Osteoblast (primary cell): ENCODE data around the gene LRP1B. TPM values are rescaled to one million over a fixed set of nuclear protein-coding genes. Genes with fewer than 3 reads are reported as not detected.

Experiments
- DNase-seq: peaks from one replicate; pipeline ENCODE4 v3.0.0; 2011; ENCODE audit warnings: low spot score, mixed read lengths; ENCODE audit not compliant: insufficient read length; ENCODE audit errors: missing footprints
- H2AFZ ChIP-seq: 2 replicates; pipeline ENCODE4 v1.6.0; 2011; ENCODE audit warnings: mild to moderate bottlenecking, low read length
- H3K27ac ChIP-seq: 2 replicates; pipeline ENCODE4 v1.5.1; 2011; ENCODE audit warnings: mild to moderate bottlenecking, low read depth, low read length, moderate library complexity
- H3K27me3 ChIP-seq: 2 replicates; pipeline ENCODE4 v1.6.0; 2012; ENCODE audit warnings: mild to moderate bottlenecking, control low read depth, inconsistent platforms, low read length, moderate library complexity; ENCODE audit not compliant: insufficient read depth
- H3K36me3 ChIP-seq: 2 replicates; pipeline ENCODE4 v1.5.1; 2011; ENCODE audit warnings: mild to moderate bottlenecking, low read length, control low read depth, moderate library complexity; ENCODE audit not compliant: insufficient read depth
- H3K4me1 ChIP-seq: 2 replicates; pipeline ENCODE4 v1.5.1; 2011; ENCODE audit warnings: mild to moderate bottlenecking, low read length, control low read depth, moderate library complexity; ENCODE audit not compliant: insufficient read depth
- H3K4me2 ChIP-seq: 2 replicates; pipeline ENCODE4 v1.6.0; 2011; ENCODE audit warnings: mild to moderate bottlenecking, low read length; ENCODE audit not compliant: insufficient read depth
- H3K4me3 ChIP-seq: fragments of 200-600 bp; sonication (generic); 3 replicates; pipeline ENCODE4 v1.5.1; 2012; ENCODE audit warnings: mild to moderate bottlenecking, low read length, inconsistent platforms; ENCODE audit not compliant: insufficient read depth
- H3K79me2 ChIP-seq: 2 replicates; pipeline ENCODE4 v1.6.0; 2012; ENCODE audit warnings: mild to moderate bottlenecking, low read length, control low read depth, inconsistent platforms; ENCODE audit not compliant: insufficient read depth
- H3K9me3 ChIP-seq: 2 replicates; pipeline ENCODE4 v1.5.1; 2011; ENCODE audit warnings: low read depth, low read length, control low read depth
- H4K20me1 ChIP-seq: 2 replicates; pipeline ENCODE4 v1.6.0; 2012; ENCODE audit warnings: mild to moderate bottlenecking, low read length, control low read depth; ENCODE audit not compliant: insufficient read depth
- CTCF ChIP-seq: IDR thresholded peaks from 2 replicates; pipeline ENCODE4 v1.5.1; 2011; ENCODE audit warnings: mild to moderate bottlenecking, low read depth, low read length, moderate library complexity; ENCODE audit errors: extremely low read depth
- total RNA-seq: library from RNA; depleted of rRNA; stranded (reverse); fragments of >200 nt; gene quantifications from 2 replicates; pipeline ENCODE4 v1.2.3, GENCODE V29; 2012

Gene LRP1B
- total RNA-seq, 1 donor: not detected

DNA sequence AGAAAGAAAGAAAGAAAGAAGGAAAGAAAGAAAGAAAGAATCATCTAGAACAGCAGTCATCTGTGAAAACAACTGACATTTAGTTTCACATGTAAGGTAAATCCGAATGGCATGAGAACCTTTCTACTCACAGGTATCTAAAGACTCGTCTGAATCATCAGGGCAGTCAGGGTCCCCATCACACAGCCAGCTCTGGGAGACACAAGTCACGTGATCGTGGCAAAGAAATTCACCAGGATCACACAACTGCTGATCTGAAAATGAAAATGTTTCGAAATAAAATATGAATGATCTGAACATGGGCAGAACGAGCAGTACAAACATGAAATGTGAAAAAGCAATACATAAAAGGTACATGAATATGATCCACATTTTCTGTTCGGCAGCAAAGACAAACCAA, 320.7 kb downstream of the LRP1B start:
- DNase-seq: no peak
- no peaks in the 10 kb centered on the region for H3K9me3 ChIP-seq
- no peaks in the 10 kb centered on the region for H3K79me2 ChIP-seq
- H4K20me1 ChIP-seq: no peaks in the 10 kb centered on the region
- H3K4me1 ChIP-seq: no peaks in the 10 kb centered on the region
- H2AFZ ChIP-seq: no peak overlapping the region
- no peak overlapping the region for H3K27ac ChIP-seq
- TF ChIP-seq CTCF: no peak
- no peak overlapping the region for H3K4me2 ChIP-seq
- no peak overlapping the region for H3K4me3 ChIP-seq
- H3K36me3 ChIP-seq: no peaks in the 10 kb centered on the region
- no peaks in the 10 kb centered on the region for H3K27me3 ChIP-seq

DNA sequence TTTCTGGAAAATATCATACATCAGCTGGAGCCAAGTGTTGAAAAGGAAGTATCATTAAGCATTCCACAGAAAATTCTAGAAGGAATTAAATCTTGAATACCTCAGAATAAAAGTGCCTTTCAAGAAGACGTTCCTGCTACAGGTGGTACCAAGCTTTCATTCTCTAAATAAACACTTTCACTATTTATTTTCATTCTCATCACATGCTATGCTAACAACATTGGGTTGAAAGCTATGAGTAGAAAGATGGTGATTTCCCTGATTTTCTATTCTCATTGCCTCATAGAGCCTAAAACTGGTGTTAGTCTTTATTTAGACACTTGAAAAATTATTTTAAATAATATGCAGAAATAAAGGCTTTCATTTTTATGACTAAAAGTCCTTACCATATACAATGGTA, 324.7 kb downstream of the LRP1B start:
- no peak for DNase-seq
- no peaks in the 10 kb centered on the region for H3K27me3 ChIP-seq
- H3K36me3 ChIP-seq: no peaks in the 10 kb centered on the region
- H3K4me1 ChIP-seq: no peaks in the 10 kb centered on the region
- no peak overlapping the region for H2AFZ ChIP-seq
- no peaks in the 10 kb centered on the region for H3K79me2 ChIP-seq
- no peak overlapping the region for H3K27ac ChIP-seq
- H3K9me3 ChIP-seq: no peaks in the 10 kb centered on the region
- no peak for TF ChIP-seq CTCF
- H3K4me2 ChIP-seq: no peak overlapping the region
- H3K4me3 ChIP-seq: no peak overlapping the region
- no peaks in the 10 kb centered on the region for H4K20me1 ChIP-seq

- no peak for DNase-seq
- Histone ChIP-seq H3K36me3 (no peaks in the 10 kb centered on the region), H3K27ac (no peak overlapping the region), H2AFZ (no peak overlapping the region), H3K79me2 (no peaks in the 10 kb centered on the region), H3K4me2 (no peak overlapping the region), H3K4me3 (no peak overlapping the region), H3K27me3 (no peaks in the 10 kb centered on the region), H4K20me1 (no peaks in the 10 kb centered on the region), H3K4me1 (no peaks in the 10 kb centered on the region), H3K9me3 (no peaks in the 10 kb centered on the region)
- no peak for TF ChIP-seq CTCF
Observed at GRCh38 chr2:141805302-141805701, 325.5 kb downstream of the LRP1B start.

DNA sequence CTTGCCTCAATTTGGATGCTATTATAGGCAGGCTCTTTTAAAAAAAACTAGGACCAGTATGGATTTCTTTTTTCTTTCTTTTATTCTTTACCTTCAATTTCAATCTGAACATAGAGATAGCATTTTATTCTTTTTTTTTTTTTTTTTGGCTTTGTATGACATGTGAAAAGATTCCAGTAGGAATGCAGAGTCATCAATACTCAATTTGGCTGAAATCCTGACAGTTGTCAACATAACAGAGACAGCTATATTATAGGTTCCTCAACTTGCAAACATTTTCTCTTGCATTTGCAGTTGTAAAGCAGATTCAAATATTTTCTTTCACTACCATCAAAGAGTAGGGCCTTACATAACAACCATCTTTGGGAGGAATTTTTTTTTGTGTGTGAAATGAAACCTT, 334.4 kb downstream of the LRP1B start:
- Histone ChIP-seq H3K79me2 (no peaks in the 10 kb centered on the region), H4K20me1 (no peaks in the 10 kb centered on the region), H2AFZ (no peak overlapping the region), H3K36me3 (no peaks in the 10 kb centered on the region), H3K4me3 (no peak overlapping the region), H3K27me3 (no peaks in the 10 kb centered on the region), H3K4me1 (no peaks in the 10 kb centered on the region), H3K9me3 (no peaks in the 10 kb centered on the region), H3K27ac (no peak overlapping the region), H3K4me2 (no peak overlapping the region)
- no peak for TF ChIP-seq CTCF
- DNase-seq: no peak
